B cell (primary cell): ENCODE measurements around the gene MEF2C.

Source experiments
- CTCF ChIP-seq: fragments of 200-600 bp; IDR thresholded peaks from one replicate; pipeline ENCODE4 v1.8.0; 2022; ENCODE audit warnings: antibody characterized with exemption, mild to moderate bottlenecking
- EZH2 ChIP-seq: IDR thresholded peaks from 2 replicates; pipeline ENCODE4 v1.6.1; 2012; ENCODE audit warnings: borderline replicate concordance, low read depth, mild to moderate bottlenecking, moderate library complexity, low read length; ENCODE audit not compliant: insufficient read depth, poor library complexity, severe bottlenecking

GRCh38 chr5:88682131-88682530 is 200.9 kb downstream of the MEF2C start:
- no peak for TF ChIP-seq CTCF
- TF ChIP-seq EZH2: no peak
